Testis (tissue), 2 donors: ENCODE data around the gene CBFA2T3.

Source experiments
- CTCF ChIP-seq, 3 experiments: fragments of 450-650 bp in 2 of 3; fragments of 200-600 bp in 1 of 3; sonication (generic) in 1 of 3; IDR thresholded peaks; one replicate each; pipeline ENCODE4 v1.5.1; 2016 to 2019; ENCODE audit warnings: antibody characterized with exemption in 3 of 3, mild to moderate bottlenecking in 2 of 3, moderate library complexity in 1 of 3
- POLR2A ChIP-seq: fragments of 450-650 bp; IDR thresholded peaks from one replicate; pipeline ENCODE4 v1.6.1; 2017; ENCODE audit warnings: antibody characterized with exemption, mild to moderate bottlenecking, moderate library complexity

- TF ChIP-seq CTCF (IDR thresholded peaks at IDR 0.05) (no peak), POLR2A (no peak)
Measured at GRCh38 chr16:89023621-89024511, 46.9 kb upstream of the CBFA2T3 start.
